Esophagus (tissue), 2 donors: ENCODE data around the gene ERVK3-1. TPM values are rescaled to one million over a fixed set of nuclear protein-coding genes. Genes with fewer than 3 reads are reported as not detected.

ENCODE experiments used
- H3K27ac ChIP-seq, 2 donors: one replicate each; pipeline ENCODE4 v1.5.1; 2013; ENCODE audit warnings: low read depth in 2 of 2, mild to moderate bottlenecking in 2 of 2, inconsistent platforms in 1 of 2, low read length in 1 of 2, moderate library complexity in 1 of 2
- H3K27me3 ChIP-seq, 2 donors: one replicate each; pipeline ENCODE4 v1.6.1; 2013; ENCODE audit warnings: low read length in 2 of 2, control low read depth in 1 of 2, mild to moderate bottlenecking in 1 of 2; ENCODE audit not compliant: insufficient read depth in 2 of 2, control insufficient read depth in 1 of 2
- H3K36me3 ChIP-seq, 2 donors: one replicate each; pipeline ENCODE4 v1.6.1; 2013; ENCODE audit warnings: low read length in 1 of 2; ENCODE audit not compliant: control insufficient read depth in 2 of 2, insufficient read depth in 2 of 2
- H3K4me1 ChIP-seq, 2 donors: one replicate each; pipeline ENCODE4 v1.6.1; 2013; ENCODE audit warnings: low read length in 1 of 2; ENCODE audit not compliant: control insufficient read depth in 2 of 2, insufficient read depth in 2 of 2
- H3K4me3 ChIP-seq, 2 donors: one replicate each; pipeline ENCODE4 v1.5.1; 2013; ENCODE audit warnings: low read length in 2 of 2, mild to moderate bottlenecking in 2 of 2, low read depth in 1 of 2, moderate library complexity in 1 of 2
- H3K9me3 ChIP-seq, 2 donors: one replicate each; pipeline ENCODE4 v1.6.1; 2013; ENCODE audit warnings: mild to moderate bottlenecking in 2 of 2, low read depth in 1 of 2, low read length in 1 of 2, moderate library complexity in 1 of 2; ENCODE audit not compliant: control insufficient read depth in 2 of 2, insufficient read depth in 1 of 2
- WGBS, 2 donors: extraction: QIAGEN DNeasy Blood & Tissue Kit; methylation state at CpG; one replicate each; pipeline ENCODE4 v1.1.7; 2013; 5-methylcytosine and 5-hydroxymethylcytosine counted together
- polyA plus RNA-seq, 2 donors: library from polyadenylated mRNA; stranded (reverse); fragments of 200-250 nt; gene quantifications; one replicate each; pipeline ENCODE4 v1.2.3, GENCODE V29; 2013
- donor health status: healthy with polysubstance abuse.
- donor health status: Bipolar disorder and iron deficiency.

ERVK3-1 gene
- polyA plus RNA-seq, 2 donors: 15.2 to 23.1 TPM

- H3K9me3 ChIP-seq: peaks cover 3 to 6% of the 10 kb centered on the region in 2 donors
- 72 to 76% methylated on average over 34 of the region's 34 CpGs for WGBS, 2 donors
- H3K4me1 ChIP-seq: peaks cover 2 to 5% of the 10 kb centered on the region in 2 donors
- H3K36me3 ChIP-seq: no peaks in the 10 kb centered on the region
- H3K27me3 ChIP-seq: peaks cover 0 to 3% of the 10 kb centered on the region in 2 donors
- no peak overlapping the region for H3K27ac ChIP-seq
- no peak overlapping the region for H3K4me3 ChIP-seq
Measured at GRCh38 chr19:58350871-58351557, 45.8 kb downstream of the ERVK3-1 start.

- H3K4me3 ChIP-seq: no peak overlapping the region
- peaks cover 0 to 3% of the 10 kb centered on the region in 2 donors for H3K27me3 ChIP-seq
- H3K9me3 ChIP-seq: peaks cover 6 to 8% of the 10 kb centered on the region in 2 donors
- H3K27ac ChIP-seq: no peak overlapping the region
- no peaks in the 10 kb centered on the region for H3K36me3 ChIP-seq
- H3K4me1 ChIP-seq: peaks cover 3 to 8% of the 10 kb centered on the region in 2 donors
- WGBS, 2 donors: 84 to 89% methylated on average over 7 to 9 of the region's 9 CpGs
Measured at GRCh38 chr19:58351558-58351878, 46.3 kb downstream of the ERVK3-1 start.

GRCh38 chr19:58351990-58352755 lies 47.0 kb downstream of the ERVK3-1 start:
- H3K4me3 ChIP-seq: no peak overlapping the region
- no peaks in the 10 kb centered on the region for H3K36me3 ChIP-seq
- H3K9me3 ChIP-seq: peaks cover 6 to 11% of the 10 kb centered on the region in 2 donors
- no peak overlapping the region for H3K27ac ChIP-seq
- peaks cover 3 to 15% of the 10 kb centered on the region in 2 donors for H3K4me1 ChIP-seq
- H3K27me3 ChIP-seq: peaks cover 0 to 3% of the 10 kb centered on the region in 2 donors
- WGBS, 2 donors: 86 to 87% methylated on average over 23 of the region's 23 CpGs

- peaks cover 3 to 18% of the 10 kb centered on the region in 2 donors for H3K4me1 ChIP-seq
- H3K36me3 ChIP-seq: no peaks in the 10 kb centered on the region
- H3K9me3 ChIP-seq: peaks cover 6 to 11% of the 10 kb centered on the region in 2 donors
- H3K27me3 ChIP-seq: peaks cover 0 to 3% of the 10 kb centered on the region in 2 donors
- H3K27ac ChIP-seq: no peak within 1 kb of the TSS
- 78 to 84% methylated on average over 26 of the region's 26 CpGs for WGBS, 2 donors
- no peak within 1 kb of the TSS for H3K4me3 ChIP-seq
Measured at GRCh38 chr19:58352760-58353671, 47.8 kb downstream of the ERVK3-1 start, which contains the start of gene A1BG. Gene A1BG, minus strand, starts transcription at chr19:58353492. Its CDS starts 55 bp downstream, at chr19:58353437.

- no peaks in the 10 kb centered on the region for H3K36me3 ChIP-seq
- whole genome bisulfite sequencing, 2 donors: 90 to 93% methylated on average over 15 of the region's 15 CpGs
- no peak overlapping the region for H3K4me3 ChIP-seq
- peaks cover 0 to 3% of the 10 kb centered on the region in 2 donors for H3K27me3 ChIP-seq
- peaks cover 6 to 11% of the 10 kb centered on the region in 2 donors for H3K9me3 ChIP-seq
- no peak overlapping the region for H3K27ac ChIP-seq
- H3K4me1 ChIP-seq: peaks cover 3 to 18% of the 10 kb centered on the region in 2 donors
Measured at GRCh38 chr19:58353717-58354477, 48.7 kb downstream of the ERVK3-1 start.

GRCh38 chr19:58354478-58355030 lies 49.4 kb downstream of the ERVK3-1 start:
- Histone ChIP-seq H3K4me3 (no peak overlapping the region), H3K27ac (no peak overlapping the region), H3K27me3 (peaks cover 0 to 3% of the 10 kb centered on the region in 2 donors), H3K4me1 (peaks cover 3 to 18% of the 10 kb centered on the region in 2 donors), H3K9me3 (peaks cover 6 to 11% of the 10 kb centered on the region in 2 donors), H3K36me3 (no peaks in the 10 kb centered on the region)
- WGBS, 2 donors: 76% methylated on average over 6 of the region's 6 CpGs

GRCh38 chr19:58355215-58355796 lies 50.1 kb downstream of the ERVK3-1 start:
- Histone ChIP-seq H3K36me3 (no peaks in the 10 kb centered on the region), H3K27ac (no peak overlapping the region), H3K27me3 (no peaks in the 10 kb centered on the region), H3K9me3 (peaks cover 6 to 11% of the 10 kb centered on the region in 2 donors), H3K4me1 (peaks cover 3 to 14% of the 10 kb centered on the region in 2 donors), H3K4me3 (no peak overlapping the region)
- 90 to 93% methylated on average over 10 of the region's 10 CpGs for WGBS, 2 donors

GRCh38 chr19:58355908-58356765 lies 51.0 kb downstream of the ERVK3-1 start:
- Histone ChIP-seq H3K9me3 (peaks cover 2 to 10% of the 10 kb centered on the region in 2 donors), H3K4me3 (peak overlapping the region in 1 of 2 donors; percentile 30), H3K4me1 (peaks cover 3 to 13% of the 10 kb centered on the region in 2 donors), H3K27me3 (no peaks in the 10 kb centered on the region), H3K27ac (no peak overlapping the region), H3K36me3 (no peaks in the 10 kb centered on the region)
- WGBS, 2 donors: 30 to 34% methylated on average over 93 to 94 of the region's 94 CpGs
